GM19324 (cell line): ENCODE measurements around the gene DUSP9.

Experiments
- ATAC-seq: cut with Tn5 transposase; IDR thresholded peaks from one replicate; pipeline ENCODE4 v1.9.1; 2021; ENCODE audit warnings: mild to moderate bottlenecking, moderate library complexity; ENCODE audit not compliant: unreplicated experiment, low FRiP score

DUSP9 gene

GRCh38 chrX:153620576-153620975 is 26.4 kb upstream of the DUSP9 start:
- no peak for ATAC-seq

GRCh38 chrX:153621949-153622598 is 24.9 kb upstream of the DUSP9 start:
- no peak for ATAC-seq

- no peak for ATAC-seq
Observed at GRCh38 chrX:153622661-153623309, 24.2 kb upstream of the DUSP9 start.

- no peak for ATAC-seq
Observed at GRCh38 chrX:153623310-153624029, 23.5 kb upstream of the DUSP9 start.

GRCh38 chrX:153624196-153625091 is 22.6 kb upstream of the DUSP9 start:
- no peak for ATAC-seq

GRCh38 chrX:153625271-153626024 is 21.6 kb upstream of the DUSP9 start:
- no peak for ATAC-seq

GRCh38 chrX:153626025-153626633 is 20.9 kb upstream of the DUSP9 start:
- no peak for ATAC-seq

- ATAC-seq: no peak
Observed at GRCh38 chrX:153626863-153627674, 19.9 kb upstream of the DUSP9 start.

GRCh38 chrX:153627675-153628111 is 19.3 kb upstream of the DUSP9 start:
- ATAC-seq: no peak

- no peak for ATAC-seq
Observed at GRCh38 chrX:153628129-153628528, 18.9 kb upstream of the DUSP9 start.

GRCh38 chrX:153628665-153629064 is 18.3 kb upstream of the DUSP9 start:
- ATAC-seq: no peak

- no peak for ATAC-seq
Observed at GRCh38 chrX:153631346-153631745, 15.7 kb upstream of the DUSP9 start.

- no peak for ATAC-seq
Observed at GRCh38 chrX:153631907-153632594, 15.0 kb upstream of the DUSP9 start.

- no peak for ATAC-seq
Observed at GRCh38 chrX:153632595-153632946, 14.4 kb upstream of the DUSP9 start.

- ATAC-seq: no peak
Observed at GRCh38 chrX:153633048-153633447, 14.0 kb upstream of the DUSP9 start.

GRCh38 chrX:153633607-153634180 is 13.3 kb upstream of the DUSP9 start:
- ATAC-seq: no peak

GRCh38 chrX:153634236-153634635 is 12.8 kb upstream of the DUSP9 start:
- ATAC-seq: no peak

GRCh38 chrX:153634832-153635231 is 12.2 kb upstream of the DUSP9 start:
- ATAC-seq: no peak
